GF-D8 (cell line): Measurements from ENCODE around the gene UBN2.
"Not testable (repeated sequence)": the region's sequence is repeated elsewhere in the genome, so short reads cannot be mapped to it uniquely, and the experiment has no call there.

Experiments used
- DNase-seq: peaks from one replicate; lab custom pipeline; 2025; lab: John Stamatoyannopoulos, UW

Gene UBN2

GRCh38 chr7:139297795-139298194 lies 66.8 kb downstream of the UBN2 start:
- DNase-seq, result no peak

- no peak for DNase-seq
These were observed 68.3 kb downstream of the UBN2 start for GRCh38 chr7:139299296-139299695.

- no peak for DNase-seq
These were observed 69.4 kb downstream of the UBN2 start for GRCh38 chr7:139300390-139300789.

GRCh38 chr7:139304517-139304916 lies 73.5 kb downstream of the UBN2 start:
- no peak for DNase-seq

GRCh38 chr7:139317939-139318505 lies 87.0 kb downstream of the UBN2 start:
- DNase-seq, result peak; percentile 8

GRCh38 chr7:139321071-139321745 lies 90.2 kb downstream of the UBN2 start:
- no peak for DNase-seq

- DNase-seq, result not testable (repeated sequence)
These were observed 93.7 kb downstream of the UBN2 start for GRCh38 chr7:139324709-139325108.

GRCh38 chr7:139328375-139328774 lies 97.3 kb downstream of the UBN2 start:
- DNase-seq, result no peak

- DNase-seq, result no peak
These were observed 98.1 kb downstream of the UBN2 start for GRCh38 chr7:139329119-139329518.

GRCh38 chr7:139330333-139331030 lies 99.4 kb downstream of the UBN2 start:
- no peak for DNase-seq

- no peak for DNase-seq
These were observed 101.8 kb downstream of the UBN2 start for GRCh38 chr7:139332697-139333359.

GRCh38 chr7:139333443-139333842 lies 102.4 kb downstream of the UBN2 start:
- DNase-seq, result not testable (repeated sequence)

- DNase-seq, result no peak
These were observed 103.5 kb downstream of the UBN2 start for GRCh38 chr7:139334399-139335150.

- no peak for DNase-seq
These were observed 108.0 kb downstream of the UBN2 start for GRCh38 chr7:139339025-139339424.

- DNase-seq, result no peak
These were observed 108.6 kb downstream of the UBN2 start for GRCh38 chr7:139339698-139340036.

- peak; percentile 99 for DNase-seq
These were observed 109.2 kb downstream of the UBN2 start for GRCh38 chr7:139340037-139340807.

GRCh38 chr7:139340808-139341057 lies 109.7 kb downstream of the UBN2 start:
- DNase-seq, result no peak

GRCh38 chr7:139341058-139341775 lies 110.2 kb downstream of the UBN2 start, which contains the start of gene FMC1:
Gene FMC1 (plus strand): TSS chr7:139341337. CDS start chr7:139341385, 48 bp downstream.
- peak; percentile 77 for DNase-seq

GRCh38 chr7:139341776-139342226 lies 110.8 kb downstream of the UBN2 start:
- no peak for DNase-seq

GRCh38 chr7:139345042-139345441 lies 114.0 kb downstream of the UBN2 start:
- no peak for DNase-seq

- DNase-seq, result no peak
These were observed 120.0 kb downstream of the UBN2 start for GRCh38 chr7:139351027-139351426.
